Smooth muscle cell (in vitro differentiated cells): ENCODE data around the gene SPRYD7. TPM values are rescaled to one million over a fixed set of nuclear protein-coding genes. Genes with fewer than 3 reads are reported as not detected.

Experiments used
- DNase-seq: peaks from one replicate; lab custom pipeline; 2025; ENCODE audit not compliant: unreplicated experiment; lab: John Stamatoyannopoulos, UW
- H2AFZ ChIP-seq: fragments of 200-600 bp; sonication (generic); 2 replicates; pipeline ENCODE4 v1.6.0; 2016; ENCODE audit warnings: antibody characterized with exemption, low read depth, mild to moderate bottlenecking
- H3F3A ChIP-seq: fragments of 200-600 bp; sonication (generic); 2 replicates; pipeline ENCODE4 v1.6.0; 2017; ENCODE audit warnings: antibody characterized with exemption, low read depth
- H3K27ac ChIP-seq: fragments of 200-600 bp; sonication (generic); 2 replicates; pipeline ENCODE4 v1.5.1; 2016; ENCODE audit warnings: low read depth, mild to moderate bottlenecking
- H3K27me3 ChIP-seq: fragments of 200-600 bp; sonication (generic); 2 replicates; pipeline ENCODE4 v1.6.1; 2016; ENCODE audit warnings: low read depth, mild to moderate bottlenecking
- H3K36me3 ChIP-seq: fragments of 200-600 bp; sonication (generic); 2 replicates; pipeline ENCODE4 v1.5.1; 2016; ENCODE audit warnings: low read depth
- H3K4me1 ChIP-seq: fragments of 200-600 bp; sonication (generic); 2 replicates; pipeline ENCODE4 v1.5.1; 2016; ENCODE audit warnings: low read depth
- H3K4me2 ChIP-seq: fragments of 200-600 bp; sonication (generic); 2 replicates; pipeline ENCODE4 v1.6.0; 2016; ENCODE audit warnings: mild to moderate bottlenecking
- H3K4me3 ChIP-seq: fragments of 200-600 bp; sonication (generic); 2 replicates; pipeline ENCODE4 v1.5.1; 2016; ENCODE audit warnings: mild to moderate bottlenecking
- H3K79me2 ChIP-seq: fragments of 200-600 bp; sonication (generic); 2 replicates; pipeline ENCODE4 v1.6.0; 2016; ENCODE audit warnings: low read depth, mild to moderate bottlenecking
- H3K9ac ChIP-seq: fragments of 200-600 bp; sonication (generic); 2 replicates; pipeline ENCODE4 v1.6.0; 2016; ENCODE audit warnings: low read depth
- H3K9me3 ChIP-seq: fragments of 200-600 bp; sonication (generic); replicated peaks from 2 replicates; pipeline ENCODE4 v1.5.1; 2016; ENCODE audit warnings: low read depth
- H4K20me1 ChIP-seq: fragments of 200-600 bp; sonication (generic); 2 replicates; pipeline ENCODE4 v1.6.0; 2016; ENCODE audit warnings: low read depth
- CTCF ChIP-seq: fragments of 200-600 bp; sonication (generic); IDR thresholded peaks from 2 replicates; pipeline ENCODE4 v1.5.1; 2017; ENCODE audit warnings: borderline replicate concordance, mild to moderate bottlenecking, antibody characterized with exemption; ENCODE audit not compliant: insufficient read depth, poor library complexity, severe bottlenecking
- WGBS: methylation state at CpG from one replicate; pipeline ENCODE4 v1.1.7; 2016; ENCODE audit warnings: low lambda C conversion rate; 5-methylcytosine and 5-hydroxymethylcytosine counted together
- polyA plus RNA-seq: library from polyadenylated mRNA; unstranded; fragments of >200 nt; fragmentation: Nextera tagmentation; extraction: Ambion mirVana; gene quantifications from 2 replicates; pipeline ENCODE4 v1.2.1, GENCODE V29; 2016
- small RNA-seq: library from RNA; depleted of rRNA; stranded (forward); fragments of <200 nt; gene quantifications from one replicate; pipeline ENCODE3, GENCODE V24; 2014
- total RNA-seq: library from RNA; depleted of rRNA; stranded (reverse); fragments of >200 nt; gene quantifications from 2 replicates; pipeline ENCODE4 v1.2.3, GENCODE V29; 2014

The SPRYD7 gene
- total and polyA plus RNA-seq, 2 experiments from 2014 or later, result 8.1 to 16.1 TPM

GRCh38 chr13:49867834-49868233 lies 68.3 kb downstream of the SPRYD7 start:
- WGBS, result 96% methylated on average over 8 of the region's 8 CpGs
- DNase-seq, result no peak
- H3K27ac ChIP-seq, result no peak overlapping the region
- H3K79me2 ChIP-seq, result no peaks in the 10 kb centered on the region
- H3K9me3 ChIP-seq, result no peaks in the 10 kb centered on the region
- no peak overlapping the region for H3K4me2 ChIP-seq
- H3K27me3 ChIP-seq, result no peaks in the 10 kb centered on the region
- no peak overlapping the region for H3K4me3 ChIP-seq
- H3K36me3 ChIP-seq, result no peaks in the 10 kb centered on the region
- no peak for TF ChIP-seq CTCF
- H4K20me1 ChIP-seq, result no peaks in the 10 kb centered on the region
- no peak overlapping the region for H3K9ac ChIP-seq
- no peak overlapping the region for H2AFZ ChIP-seq
- H3K4me1 ChIP-seq, result no peaks in the 10 kb centered on the region
- H3F3A ChIP-seq, result no peaks in the 10 kb centered on the region

GRCh38 chr13:49865218-49865617 lies 70.9 kb downstream of the SPRYD7 start:
- H3K4me2 ChIP-seq, result no peak overlapping the region
- no peak overlapping the region for H3K4me3 ChIP-seq
- WGBS, result 94% methylated on average over 1 of the region's 1 CpG
- no peaks in the 10 kb centered on the region for H3K27me3 ChIP-seq
- no peak for DNase-seq
- no peak for TF ChIP-seq CTCF
- H3K9me3 ChIP-seq, result no peaks in the 10 kb centered on the region
- no peaks in the 10 kb centered on the region for H3K36me3 ChIP-seq
- H4K20me1 ChIP-seq, result no peaks in the 10 kb centered on the region
- H3K79me2 ChIP-seq, result no peaks in the 10 kb centered on the region
- H3F3A ChIP-seq, result no peaks in the 10 kb centered on the region
- H3K27ac ChIP-seq, result no peak overlapping the region
- H3K4me1 ChIP-seq, result no peaks in the 10 kb centered on the region
- H3K9ac ChIP-seq, result no peak overlapping the region
- no peak overlapping the region for H2AFZ ChIP-seq

DNA sequence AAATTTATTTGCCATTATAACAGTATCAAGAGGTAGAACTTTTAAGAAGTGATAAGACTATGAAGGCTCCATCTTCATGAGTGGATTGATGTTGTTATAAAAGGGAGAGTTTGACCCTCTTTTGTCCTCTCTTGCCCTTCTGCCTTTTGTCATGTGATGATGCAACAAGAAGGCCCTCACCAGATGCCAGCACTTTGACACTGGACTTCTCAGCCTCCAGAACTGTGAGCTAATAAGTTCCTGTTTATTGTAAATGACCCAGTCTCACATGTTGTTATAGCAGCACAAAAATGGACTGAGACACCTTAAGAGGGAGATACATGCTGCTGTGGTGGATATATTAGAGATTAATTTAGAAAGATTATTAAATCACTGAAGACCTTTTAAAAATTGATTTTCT lies 71.6 kb downstream of the SPRYD7 start:
- Histone ChIP-seq H3K27me3 (no peaks in the 10 kb centered on the region), H3K4me1 (no peaks in the 10 kb centered on the region), H3K27ac (no peak overlapping the region), H3K36me3 (no peaks in the 10 kb centered on the region), H3K4me3 (no peak overlapping the region), H3K9me3 (no peaks in the 10 kb centered on the region), H4K20me1 (no peaks in the 10 kb centered on the region), H2AFZ (no peak overlapping the region), H3F3A (peaks cover 2% of the 10 kb centered on the region), H3K4me2 (no peak overlapping the region), H3K9ac (no peak overlapping the region), H3K79me2 (no peaks in the 10 kb centered on the region)
- DNase-seq, result no peak
- no peak for TF ChIP-seq CTCF

Small RNA genes within 50 kb of the gene (small RNA-seq; reads per million reads assigned to genes)
- not detected for gene RNY4P30
- 0.24 reads per million for gene RNY4P9

Other genes starting within 250 kb of the SPRYD7 start
- 108 and 114 TPM in 2 replicates for gene EBPL, start 244.9 kb downstream of the SPRYD7 start, total RNA-seq
- gene EBPL, start 244.9 kb downstream of the SPRYD7 start, polyA plus RNA-seq, result 75.3 and 86.5 TPM in 2 replicates
- gene KPNA3, start 143.7 kb downstream of the SPRYD7 start, total RNA-seq, result 36.2 and 38.9 TPM in 2 replicates
- gene KPNA3, start 143.7 kb downstream of the SPRYD7 start, polyA plus RNA-seq, result 19.0 and 22.7 TPM in 2 replicates
- gene TRIM13, start 60.7 kb upstream of the SPRYD7 start, total RNA-seq, result 19.6 and 28.4 TPM in 2 replicates
- 18.4 and 26.0 TPM in 2 replicates for gene TRIM13, start 60.7 kb upstream of the SPRYD7 start, polyA plus RNA-seq
- 0.13 and 2.7 TPM in 2 replicates for gene KCNRG, start 79.1 kb upstream of the SPRYD7 start, total RNA-seq
- 0.79 and 0.87 TPM in 2 replicates for gene KCNRG, start 79.1 kb upstream of the SPRYD7 start, polyA plus RNA-seq